ENCODE results near the gene ST8SIA1. TPM values are rescaled to one million over a fixed set of nuclear protein-coding genes. Genes with fewer than 3 reads are reported as not detected.

The ST8SIA1 gene
- total and polyA plus RNA-seq, 2 of the 8 experiments (the other 6 are each of a cell fraction or from before 2014, with no cell fraction given) = 1.9 to 4.4 TPM

DNA sequence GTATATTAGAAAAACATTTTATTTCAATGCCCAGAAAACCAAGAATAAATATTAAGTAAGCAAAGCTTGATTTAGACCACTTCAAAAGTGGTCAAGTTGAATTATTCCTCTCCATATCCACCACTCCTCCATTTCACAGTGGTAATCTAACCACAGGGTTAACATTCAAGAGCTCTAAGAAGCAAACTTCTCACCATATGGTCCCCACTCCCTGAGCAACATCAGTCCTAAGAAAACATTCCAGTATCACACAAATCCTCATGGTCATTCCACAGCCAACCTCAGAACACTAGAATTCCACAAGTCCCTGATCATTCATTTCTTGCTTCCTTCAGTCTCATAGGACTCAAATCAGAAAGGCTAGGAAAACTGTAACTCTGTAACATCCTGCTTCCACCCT, 47.9 kb downstream of the ST8SIA1 start:
- no peak overlapping the region for H3K4ac ChIP-seq (replicated peaks; ENCODE audit: insufficient read length, low read depth, low read length)
- H3K4me1 ChIP-seq (replicated peaks in 1 of 4; ENCODE audit: control insufficient read depth in 3 of 4, insufficient read depth in 4 of 4, low read length in 3 of 4) = peaks cover 0 to 6% (median 5%) of the 10 kb centered on the region in 4 experiments; a peak in 4 of 7 replicates
- no peaks in the 10 kb centered on the region; a peak in 1 of 8 replicates for H3K36me3 ChIP-seq (ENCODE audit: control insufficient read depth in 2 of 4, insufficient read depth in 4 of 4, low read length in 3 of 4)
- no peak overlapping the region for H3K9ac ChIP-seq (replicated peaks in 1 of 4; ENCODE audit: extremely low read depth in 1 of 4, low read depth in 3 of 4, low read length in 3 of 4)
- no peaks in the 10 kb centered on the region; the same call in 1 of the 2 replicates for H3K23me2 ChIP-seq (ENCODE audit: low read depth, low read length)
- no peak overlapping the region for H2BK120ac ChIP-seq (replicated peaks; ENCODE audit: low read depth, low read length)
- POLR2A ChIA-PET (ENCODE audit: partially characterized antibody) = no interaction called here
- no peaks in the 10 kb centered on the region for H4K20me1 ChIP-seq (replicated peaks in 1 of 2; ENCODE audit: control insufficient read depth in 1 of 2, insufficient read depth in 2 of 2, low read length in 2 of 2)
- no peak overlapping the region for H4K8ac ChIP-seq (ENCODE audit: extremely low read depth, insufficient read depth, low read length)
- no peak overlapping the region for H3K4me2 ChIP-seq (ENCODE audit: insufficient read depth in 1 of 2, low read depth in 2 of 2, low read length in 2 of 2)
- no peak overlapping the region for H2BK15ac ChIP-seq (ENCODE audit: low read length)
- DNase-seq (ENCODE audit: low read depth in 1 of 2, low spot score in 2 of 2) = no peak
- no peak overlapping the region for H3K14ac ChIP-seq (ENCODE audit: insufficient read length)
- no peaks in the 10 kb centered on the region for H3K79me1 ChIP-seq (ENCODE audit: low read depth, low read length)
- H2AK5ac ChIP-seq (ENCODE audit: low read depth, low read length) = no peak overlapping the region
- CTCF ChIA-PET (ENCODE audit: partially characterized antibody) = interaction anchor here (1.6 kb wide), 1 partner anchor 11 kb away, joined by 6 read pairs; no protein-coding TSS in a partner anchor
- H3K4me3 ChIP-seq (ENCODE audit: extremely low read depth in 1 of 4, insufficient read depth in 2 of 4, low read depth in 3 of 4, low read length in 4 of 4) = no peak overlapping the region
- TF ChIP-seq, protein P1, sequence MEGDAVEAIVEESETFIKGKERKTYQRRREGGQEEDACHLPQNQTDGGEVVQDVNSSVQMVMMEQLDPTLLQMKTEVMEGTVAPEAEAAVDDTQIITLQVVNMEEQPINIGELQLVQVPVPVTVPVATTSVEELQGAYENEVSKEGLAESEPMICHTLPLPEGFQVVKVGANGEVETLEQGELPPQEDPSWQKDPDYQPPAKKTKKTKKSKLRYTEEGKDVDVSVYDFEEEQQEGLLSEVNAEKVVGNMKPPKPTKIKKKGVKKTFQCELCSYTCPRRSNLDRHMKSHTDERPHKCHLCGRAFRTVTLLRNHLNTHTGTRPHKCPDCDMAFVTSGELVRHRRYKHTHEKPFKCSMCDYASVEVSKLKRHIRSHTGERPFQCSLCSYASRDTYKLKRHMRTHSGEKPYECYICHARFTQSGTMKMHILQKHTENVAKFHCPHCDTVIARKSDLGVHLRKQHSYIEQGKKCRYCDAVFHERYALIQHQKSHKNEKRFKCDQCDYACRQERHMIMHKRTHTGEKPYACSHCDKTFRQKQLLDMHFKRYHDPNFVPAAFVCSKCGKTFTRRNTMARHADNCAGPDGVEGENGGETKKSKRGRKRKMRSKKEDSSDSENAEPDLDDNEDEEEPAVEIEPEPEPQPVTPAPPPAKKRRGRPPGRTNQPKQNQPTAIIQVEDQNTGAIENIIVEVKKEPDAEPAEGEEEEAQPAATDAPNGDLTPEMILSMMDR (IDR thresholded peaks at IDR 0.05; ENCODE audit: control extremely low read depth in 1 of 3, insufficient read depth in 1 of 3, low read depth in 1 of 3, low read length in 3 of 3) = no peak
- TF ChIP-seq SAP30 (IDR thresholded peaks at IDR 0.05; ENCODE audit: insufficient read depth, insufficient replicate concordance, low read length) (no peak), EZH2 (IDR thresholded peaks at IDR 0.05; ENCODE audit: low read depth, low read length, severe bottlenecking) (no peak)
- no peaks in the 10 kb centered on the region for H3K27me3 ChIP-seq (replicated peaks in 1 of 4; ENCODE audit: control insufficient read depth in 3 of 4, extremely low read depth in 1 of 4, insufficient read depth in 3 of 4, low read length in 3 of 4)
- no peak overlapping the region for H3K23ac ChIP-seq (ENCODE audit: insufficient read length)
- H3K9me3 ChIP-seq (ENCODE audit: insufficient read depth in 2 of 2, low read depth in 1 of 2, low read length in 1 of 2) = no peaks in the 10 kb centered on the region
- H3K27ac ChIP-seq (ENCODE audit: low read depth, low read length) = no peak overlapping the region
- no peak overlapping the region for H2AFZ ChIP-seq (ENCODE audit: low read length)
- no peaks in the 10 kb centered on the region for H3K79me2 ChIP-seq (ENCODE audit: control insufficient read depth in 1 of 2, insufficient read depth in 2 of 2, low read length in 2 of 2)
- H4K91ac ChIP-seq (replicated peaks; ENCODE audit: insufficient read length, low read length) = no peak overlapping the region
- H2BK20ac ChIP-seq (ENCODE audit: low read length) = no peak overlapping the region
- no peak overlapping the region for H2BK12ac ChIP-seq (ENCODE audit: low read depth, low read length)
- H2BK5ac ChIP-seq (ENCODE audit: low read depth, low read length) = no peak overlapping the region
- no peak overlapping the region for H3K18ac ChIP-seq (ENCODE audit: extremely low read depth, low read length)
- no peak for FAIRE-seq
- H4K5ac ChIP-seq (ENCODE audit: insufficient read length, low read depth, low read length) = no peak overlapping the region
- no peak overlapping the region for H3K56ac ChIP-seq (replicated peaks; ENCODE audit: insufficient read length, low read depth, low read length)
